Stomach (tissue), 4 donors: ENCODE data around the gene ZBTB39.

Experiments
- CTCF ChIP-seq, 7 experiments: fragments of 450-650 bp in 4 of 7; fragments of 200-600 bp in 3 of 7; sonication (generic) in 3 of 7; IDR thresholded peaks; one replicate each; pipeline ENCODE4 v1.5.1; 2016 to 2019; ENCODE audit warnings: antibody characterized with exemption in 7 of 7, control low read depth in 2 of 7, mild to moderate bottlenecking in 1 of 7
- EP300 ChIP-seq: sonication (generic); formaldehyde crosslinking; IDR thresholded peaks from one replicate; pipeline ENCODE4 v1.6.1; 2017; ENCODE audit warnings: antibody characterized with exemption
- POLR2A ChIP-seq, 4 donors: fragments of 450-650 bp; IDR thresholded peaks; one replicate each; pipeline ENCODE4 v1.6.1; 2016; ENCODE audit warnings: antibody characterized with exemption in 4 of 4, control low read depth in 2 of 4, mild to moderate bottlenecking in 1 of 4, moderate library complexity in 1 of 4
- POLR2AphosphoS5 ChIP-seq, 3 donors: sonication (generic); formaldehyde crosslinking; IDR thresholded peaks; one replicate each; pipeline ENCODE4 v1.6.1; 2016; ENCODE audit warnings: antibody characterized with exemption in 3 of 3

DNA sequence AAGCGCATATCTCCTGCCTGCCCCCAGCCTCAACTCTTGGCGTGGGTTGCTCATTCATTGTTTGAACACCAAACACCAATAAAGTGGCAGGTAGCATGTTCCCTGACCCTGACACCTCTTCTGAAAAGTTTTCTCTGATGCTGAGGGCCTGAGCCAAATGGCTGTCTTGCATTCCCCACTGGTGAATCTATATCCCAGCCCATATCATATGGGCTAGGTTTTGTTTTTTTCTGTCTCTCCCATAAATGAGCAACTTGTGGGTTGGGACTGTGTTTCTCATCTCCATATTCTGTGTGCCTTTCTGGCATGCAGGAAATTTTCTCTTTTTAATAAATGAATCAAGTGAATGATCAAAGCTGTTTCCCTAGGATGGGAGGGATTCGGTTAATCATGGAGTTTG is 38.5 kb upstream of the ZBTB39 start:
- TF ChIP-seq CTCF (IDR thresholded peaks at IDR 0.05) (no peak), POLR2AphosphoS5 (IDR thresholded peaks at IDR 0.05) (no peak), POLR2A (IDR thresholded peaks at IDR 0.05) (no peak), EP300 (no peak)
